ENCODE results near the gene TNFSF8.

Gene TNFSF8

GRCh38 chr9:114924327-114924726 lies 6.1 kb downstream of the TNFSF8 start:
- Histone ChIP-seq H3K4me1 (ENCODE audit: control insufficient read depth, insufficient read depth, low read length) (no peaks in the 10 kb centered on the region), H3K4me3 (ENCODE audit: low read depth, low read length) (no peak overlapping the region), H3K9me3 (ENCODE audit: control insufficient read depth, insufficient read depth, low read depth, low read length) (no peaks in the 10 kb centered on the region), H3K27ac (ENCODE audit: extremely low read depth, low read depth, low read length) (no peak overlapping the region), H3K36me3 (ENCODE audit: control insufficient read depth in 2 of 2, insufficient read depth in 1 of 2, low read length in 2 of 2) (no peaks in the 10 kb centered on the region)
- no peak for TF ChIP-seq CTCF (tag by site-specific recombination; IDR thresholded peaks at IDR 0.05)
- TF ChIP-seq GLIS1 (tag by site-specific recombination; IDR thresholded peaks at IDR 0.05), result no peak
- no peak for TF ChIP-seq ZNF600 (tag by site-specific recombination; IDR thresholded peaks at IDR 0.05)
- TF ChIP-seq ZNF791 (tag by site-specific recombination; IDR thresholded peaks at IDR 0.05), result no peak
- TF ChIP-seq ZBTB1 (tag by site-specific recombination; IDR thresholded peaks at IDR 0.05), result no peak
- TF ChIP-seq, protein P1, sequence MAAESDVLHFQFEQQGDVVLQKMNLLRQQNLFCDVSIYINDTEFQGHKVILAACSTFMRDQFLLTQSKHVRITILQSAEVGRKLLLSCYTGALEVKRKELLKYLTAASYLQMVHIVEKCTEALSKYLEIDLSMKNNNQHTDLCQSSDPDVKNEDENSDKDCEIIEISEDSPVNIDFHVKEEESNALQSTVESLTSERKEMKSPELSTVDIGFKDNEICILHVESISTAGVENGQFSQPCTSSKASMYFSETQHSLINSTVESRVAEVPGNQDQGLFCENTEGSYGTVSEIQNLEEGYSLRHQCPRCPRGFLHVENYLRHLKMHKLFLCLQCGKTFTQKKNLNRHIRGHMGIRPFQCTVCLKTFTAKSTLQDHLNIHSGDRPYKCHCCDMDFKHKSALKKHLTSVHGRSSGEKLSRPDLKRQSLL (tag by site-specific recombination; IDR thresholded peaks at IDR 0.05), result no peak
- TF ChIP-seq, protein P2, sequence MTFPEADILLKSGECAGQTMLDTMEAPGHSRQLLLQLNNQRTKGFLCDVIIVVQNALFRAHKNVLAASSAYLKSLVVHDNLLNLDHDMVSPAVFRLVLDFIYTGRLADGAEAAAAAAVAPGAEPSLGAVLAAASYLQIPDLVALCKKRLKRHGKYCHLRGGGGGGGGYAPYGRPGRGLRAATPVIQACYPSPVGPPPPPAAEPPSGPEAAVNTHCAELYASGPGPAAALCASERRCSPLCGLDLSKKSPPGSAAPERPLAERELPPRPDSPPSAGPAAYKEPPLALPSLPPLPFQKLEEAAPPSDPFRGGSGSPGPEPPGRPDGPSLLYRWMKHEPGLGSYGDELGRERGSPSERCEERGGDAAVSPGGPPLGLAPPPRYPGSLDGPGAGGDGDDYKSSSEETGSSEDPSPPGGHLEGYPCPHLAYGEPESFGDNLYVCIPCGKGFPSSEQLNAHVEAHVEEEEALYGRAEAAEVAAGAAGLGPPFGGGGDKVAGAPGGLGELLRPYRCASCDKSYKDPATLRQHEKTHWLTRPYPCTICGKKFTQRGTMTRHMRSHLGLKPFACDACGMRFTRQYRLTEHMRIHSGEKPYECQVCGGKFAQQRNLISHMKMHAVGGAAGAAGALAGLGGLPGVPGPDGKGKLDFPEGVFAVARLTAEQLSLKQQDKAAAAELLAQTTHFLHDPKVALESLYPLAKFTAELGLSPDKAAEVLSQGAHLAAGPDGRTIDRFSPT (tag by site-specific recombination; IDR thresholded peaks at IDR 0.05), result no peak
- no peak for TF ChIP-seq ZNF202 (tag by site-specific recombination; IDR thresholded peaks at IDR 0.05; ENCODE audit: borderline replicate concordance)
- TF ChIP-seq ZNF416 (tag by site-specific recombination; IDR thresholded peaks at IDR 0.05), result no peak
- TF ChIP-seq ZNF544 (tag by site-specific recombination; IDR thresholded peaks at IDR 0.05), result no peak
- TF ChIP-seq ZNF133 (tag by site-specific recombination; IDR thresholded peaks at IDR 0.05), result no peak
- no peak for TF ChIP-seq SALL2 (tag by site-specific recombination; IDR thresholded peaks at IDR 0.05; ENCODE audit: borderline replicate concordance)
- no peak for TF ChIP-seq ZNF707 (tag by site-specific recombination; IDR thresholded peaks at IDR 0.05)
- no peak for TF ChIP-seq ZNF274 (IDR thresholded peaks at IDR 0.05; ENCODE audit: low read length)
- TF ChIP-seq ZNF274 (tag by site-specific recombination; IDR thresholded peaks at IDR 0.05; ENCODE audit: borderline replicate concordance), result no peak
- TF ChIP-seq ZNF585B (tag by site-specific recombination; IDR thresholded peaks at IDR 0.05), result no peak
- TF ChIP-seq TSHZ1 (tag by site-specific recombination; IDR thresholded peaks at IDR 0.05; ENCODE audit: borderline replicate concordance), result no peak
- no peak for TF ChIP-seq ZNF174 (tag by site-specific recombination; IDR thresholded peaks at IDR 0.05)
- no peak for TF ChIP-seq ZSCAN16 (tag by site-specific recombination; IDR thresholded peaks at IDR 0.05)
- TF ChIP-seq MEIS1 (CRISPR knock-in tag; IDR thresholded peaks at IDR 0.05; ENCODE audit: borderline replicate concordance), result no peak
- no peak for TF ChIP-seq ZNF580 (tag by site-specific recombination; IDR thresholded peaks at IDR 0.05)
- ChIA-PET POLR2A (no interaction called here), CTCF (interaction anchor here (0.6 to 2.5 kb wide), 2 partner anchors 14 to 77 kb away, joined by 4 to 13 read pairs; no protein-coding TSS in a partner anchor)
